ENCODE measurements around the gene CHAF1A.

Gene CHAF1A

GRCh38 chr19:4434391-4434790 is 32.0 kb downstream of the CHAF1A start:
- FAIRE-seq (no peak), DNase-seq (ENCODE audit: insufficient read length) (no peak)
- no peak for TF ChIP-seq TAF1 (IDR thresholded peaks at IDR 0.05; ENCODE audit: borderline replicate concordance, low read depth, low read length)
- no peak for TF ChIP-seq POLR2AphosphoS5 (IDR thresholded peaks at IDR 0.05; ENCODE audit: low read depth, low read length)
- no peak for TF ChIP-seq POLR2A (IDR thresholded peaks at IDR 0.05; ENCODE audit: low read depth, low read length)

GRCh38 chr19:4436231-4436630 is 33.8 kb downstream of the CHAF1A start:
- FAIRE-seq (no peak), DNase-seq (ENCODE audit: insufficient read length) (no peak)
- TF ChIP-seq POLR2A (IDR thresholded peaks at IDR 0.05; ENCODE audit: low read depth, low read length) (no peak), TAF1 (IDR thresholded peaks at IDR 0.05; ENCODE audit: borderline replicate concordance, low read depth, low read length) (no peak), POLR2AphosphoS5 (IDR thresholded peaks at IDR 0.05; ENCODE audit: low read depth, low read length) (no peak)

GRCh38 chr19:4437103-4437502 is 34.7 kb downstream of the CHAF1A start:
- FAIRE-seq = no peak
- no peak for DNase-seq (ENCODE audit: insufficient read length)
- 0 out of 2 replicates have a peak, but pooled peaks have one; percentile 29 for TF ChIP-seq POLR2AphosphoS5 (IDR thresholded peaks at IDR 0.05; ENCODE audit: low read depth, low read length)
- no peak for TF ChIP-seq TAF1 (IDR thresholded peaks at IDR 0.05; ENCODE audit: borderline replicate concordance, low read depth, low read length)
- no peak for TF ChIP-seq POLR2A (IDR thresholded peaks at IDR 0.05; ENCODE audit: low read depth, low read length)

GRCh38 chr19:4439243-4439642 is 36.8 kb downstream of the CHAF1A start:
- FAIRE-seq = no peak
- no peak for DNase-seq (ENCODE audit: insufficient read length)
- TF ChIP-seq POLR2AphosphoS5 (IDR thresholded peaks at IDR 0.05; ENCODE audit: low read depth, low read length) (no peak), POLR2A (IDR thresholded peaks at IDR 0.05; ENCODE audit: low read depth, low read length) (no peak), TAF1 (IDR thresholded peaks at IDR 0.05; ENCODE audit: borderline replicate concordance, low read depth, low read length) (no peak)

- no peak for TF ChIP-seq TAF1 (IDR thresholded peaks at IDR 0.05; ENCODE audit: borderline replicate concordance, low read depth, low read length)
- TF ChIP-seq POLR2AphosphoS5 (IDR thresholded peaks at IDR 0.05; ENCODE audit: low read depth, low read length) = no peak; the same call in 1 of the 2 replicates
- TF ChIP-seq POLR2A (IDR thresholded peaks at IDR 0.05; ENCODE audit: low read depth, low read length) = peak; percentile 22; the same call in 1 of the 2 replicates
- DNase-seq (ENCODE audit: insufficient read length) (no peak), FAIRE-seq (peak; percentile 88)
These were observed 39.8 kb downstream of the CHAF1A start for GRCh38 chr19:4441994-4442818.

GRCh38 chr19:4442819-4443146 is 40.3 kb downstream of the CHAF1A start:
- no peak for FAIRE-seq
- TF ChIP-seq POLR2AphosphoS5 (IDR thresholded peaks at IDR 0.05; ENCODE audit: low read depth, low read length) (no peak), TAF1 (IDR thresholded peaks at IDR 0.05; ENCODE audit: borderline replicate concordance, low read depth, low read length) (no peak), POLR2A (IDR thresholded peaks at IDR 0.05; ENCODE audit: low read depth, low read length) (no peak)
- no peak for DNase-seq (ENCODE audit: insufficient read length)

- TF ChIP-seq TAF1 (IDR thresholded peaks at IDR 0.05; ENCODE audit: borderline replicate concordance, low read depth, low read length) = no peak
- TF ChIP-seq POLR2A (IDR thresholded peaks at IDR 0.05; ENCODE audit: low read depth, low read length) = no peak; the same call in 1 of the 2 replicates
- TF ChIP-seq POLR2AphosphoS5 (IDR thresholded peaks at IDR 0.05; ENCODE audit: low read depth, low read length) = 0 out of 2 replicates have a peak, but pooled peaks have one; percentile 22
- FAIRE-seq = no peak
These were observed 40.7 kb downstream of the CHAF1A start for GRCh38 chr19:4443188-4443587.

GRCh38 chr19:4443966-4444764 is 41.7 kb downstream of the CHAF1A start:
- no peak; the same call in none of the 2 replicates for TF ChIP-seq POLR2A (IDR thresholded peaks at IDR 0.05; ENCODE audit: low read depth, low read length)
- TF ChIP-seq POLR2AphosphoS5 (IDR thresholded peaks at IDR 0.05; ENCODE audit: low read depth, low read length) = no peak
- no peak for DNase-seq (ENCODE audit: insufficient read length)
- FAIRE-seq = no peak

More at GRCh38 chr19:4443188-4443587, 40.7 kb downstream of the CHAF1A start:
- DNase-seq (ENCODE audit: insufficient read length) = no peak

- no peak for DNase-seq (ENCODE audit: insufficient read length)
- TF ChIP-seq POLR2A (IDR thresholded peaks at IDR 0.05; ENCODE audit: low read depth, low read length) = peak; percentile 26; the same call in 1 of the 2 replicates
- no peak for TF ChIP-seq POLR2AphosphoS5 (IDR thresholded peaks at IDR 0.05; ENCODE audit: low read depth, low read length)
- FAIRE-seq = no peak
These were observed 42.6 kb downstream of the CHAF1A start for GRCh38 chr19:4444765-4445741.

GRCh38 chr19:4445963-4446703 is 43.7 kb downstream of the CHAF1A start:
- DNase-seq (ENCODE audit: insufficient read length) (no peak), FAIRE-seq (no peak)
- TF ChIP-seq POLR2A (IDR thresholded peaks at IDR 0.05; ENCODE audit: low read depth, low read length) = no peak
- no peak for TF ChIP-seq TAF1 (IDR thresholded peaks at IDR 0.05; ENCODE audit: borderline replicate concordance, low read depth, low read length)
- no peak for TF ChIP-seq POLR2AphosphoS5 (IDR thresholded peaks at IDR 0.05; ENCODE audit: low read depth, low read length)

Measured in GM12892 (cell line).